AG09319 (cell line): Measurements from ENCODE around the gene LRRC36.
"Not testable (repeated sequence)": the region's sequence is repeated elsewhere in the genome, so short reads cannot be mapped to it uniquely, and the experiment has no call there.

ENCODE experiments used
- DNase-seq: peaks from one replicate; pipeline ENCODE4 v3.0.0-alpha.2; 2010; ENCODE audit warnings: low read depth; ENCODE audit errors: extremely low read depth
- CTCF ChIP-seq: IDR thresholded peaks from 2 replicates; pipeline ENCODE4 v1.5.1; 2011; ENCODE audit warnings: low read depth, mild to moderate bottlenecking, inconsistent platforms, low read length, moderate library complexity

The LRRC36 gene

GRCh38 chr16:67407176-67407787 lies 80.7 kb downstream of the LRRC36 start:
- no peak for TF ChIP-seq CTCF
- DNase-seq = no peak

DNA sequence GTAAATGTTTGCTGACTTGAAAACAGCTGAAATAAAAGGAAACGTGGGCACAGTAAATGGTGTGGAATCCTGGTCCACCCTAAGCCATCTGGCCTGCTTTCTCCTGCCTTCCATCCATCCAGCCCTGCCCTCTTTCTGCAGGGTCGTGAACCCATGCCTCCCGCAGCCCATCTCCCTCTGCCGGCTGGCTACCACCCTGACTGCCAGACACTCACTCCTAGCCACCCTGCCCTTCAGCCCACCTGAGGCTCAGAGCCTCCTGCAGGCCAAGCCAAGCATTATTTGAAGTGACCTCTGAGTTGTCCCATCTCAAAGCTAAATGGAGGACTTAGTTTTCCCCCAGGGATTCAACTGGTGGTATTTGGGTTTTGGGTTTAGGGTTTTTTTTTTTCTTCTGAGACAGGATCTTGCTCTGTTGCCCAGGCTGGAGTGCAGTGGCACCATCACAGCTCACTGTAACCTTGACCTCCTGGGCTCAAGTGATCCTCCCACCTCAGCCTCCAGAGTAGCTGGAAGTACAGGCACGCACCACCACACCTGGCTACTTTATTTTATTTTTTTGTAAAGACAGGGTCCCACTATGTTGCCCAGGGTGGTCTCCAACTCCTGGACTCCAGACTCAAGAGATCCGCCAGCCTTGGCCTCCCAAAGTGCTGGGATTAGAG lies 81.3 kb downstream of the LRRC36 start:
- no peak for TF ChIP-seq CTCF
- DNase-seq = no peak

GRCh38 chr16:67409631-67410030 lies 83.0 kb downstream of the LRRC36 start:
- no peak for DNase-seq
- TF ChIP-seq CTCF = no peak

- DNase-seq = no peak
- no peak for TF ChIP-seq CTCF
Observed at GRCh38 chr16:67411339-67411738, 84.7 kb downstream of the LRRC36 start.

DNA sequence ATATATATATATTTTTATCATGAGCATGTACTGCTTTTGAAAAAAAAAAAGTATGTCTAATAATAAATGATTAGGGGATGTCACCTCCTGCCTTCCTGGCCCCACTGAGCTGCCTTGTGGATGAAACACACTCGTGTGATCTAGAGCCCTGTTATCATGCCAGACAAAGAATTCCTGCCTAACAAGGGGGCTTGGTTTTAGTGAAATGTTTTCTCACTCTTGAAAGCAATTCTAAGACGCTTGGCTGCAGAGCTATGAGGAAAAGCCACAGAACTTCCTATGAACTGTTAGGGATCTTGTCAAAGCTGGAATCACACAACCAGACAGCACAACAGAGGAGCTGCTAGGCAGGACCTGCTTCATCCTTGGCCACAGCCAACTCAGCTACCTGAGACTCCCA lies 85.7 kb downstream of the LRRC36 start:
- DNase-seq = no peak
- no peak for TF ChIP-seq CTCF

DNA sequence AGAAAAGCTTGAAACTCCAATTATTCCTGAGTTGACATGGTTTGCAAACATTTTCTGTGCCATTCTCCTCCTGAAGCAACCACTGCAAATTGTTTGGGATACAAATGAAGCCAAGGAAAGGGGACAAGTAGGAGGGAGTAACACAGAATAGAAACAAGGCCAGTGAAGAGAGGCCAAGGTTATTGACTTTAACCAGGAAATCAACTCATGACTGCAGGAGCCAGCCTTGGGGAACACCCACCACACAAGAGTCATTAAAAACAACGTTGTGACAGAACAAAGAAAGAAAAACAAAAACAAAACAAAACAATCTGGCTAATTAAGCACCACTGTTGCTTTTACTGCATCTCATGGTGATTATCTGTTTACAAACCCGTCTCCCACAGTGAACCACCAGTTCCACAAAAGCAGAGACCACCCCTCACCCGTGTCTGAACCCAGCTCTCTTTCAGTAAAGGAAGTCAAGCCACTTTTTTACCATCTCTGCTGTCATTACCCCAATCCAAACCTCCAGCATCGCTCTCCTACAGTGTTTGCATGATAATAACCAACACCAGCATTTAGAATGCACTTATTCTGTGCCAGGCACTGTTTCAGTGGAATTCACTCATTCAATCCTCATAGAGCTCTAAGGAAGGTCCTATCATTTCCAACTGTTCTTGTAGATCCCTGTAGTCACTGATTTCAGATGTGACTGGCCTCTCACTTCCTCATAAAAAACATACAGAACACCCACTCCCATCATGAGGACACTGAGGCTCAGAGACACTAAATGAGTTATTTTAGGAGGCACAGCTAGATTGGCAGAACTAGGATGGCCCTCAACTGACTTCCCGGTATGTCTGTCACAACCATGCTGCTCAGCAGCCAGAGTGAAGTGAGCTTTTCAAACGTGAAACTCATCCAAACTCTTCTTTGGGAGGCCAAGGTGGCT lies 87.6 kb downstream of the LRRC36 start:
- no peak for TF ChIP-seq CTCF

DNA sequence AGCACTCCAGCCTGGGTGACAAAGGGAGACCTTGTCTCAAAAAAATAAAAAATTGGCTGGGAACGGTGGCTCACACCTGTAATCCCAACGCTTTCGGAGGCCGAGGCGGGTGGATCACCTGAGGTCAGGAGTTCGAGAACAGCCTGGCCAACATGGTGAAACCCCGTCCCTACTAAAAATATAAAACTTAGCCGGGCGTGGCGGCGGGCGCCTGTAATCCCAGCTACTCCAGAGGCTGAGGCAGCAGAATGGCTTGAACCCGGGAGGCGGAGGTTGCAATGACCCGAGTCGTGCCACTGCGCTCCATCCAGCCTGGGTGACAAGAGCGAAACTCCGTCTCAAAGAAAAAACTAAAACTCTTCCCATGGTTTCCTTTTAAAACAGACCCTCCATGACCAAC lies 88.8 kb downstream of the LRRC36 start:
- not testable (repeated sequence) for DNase-seq

More for the DNA sequence above, 87.6 kb downstream of the LRRC36 start:
- no peak for DNase-seq
